Measurements from ENCODE around the gene XNDC1N. TPM values are rescaled to one million over a fixed set of nuclear protein-coding genes. Genes with fewer than 3 reads are reported as not detected.

Gene XNDC1N
- total RNA-seq, 1 donor from 2014 or later: 10.5 TPM

Other genes with a start within 250 kb of the XNDC1N start
- gene DEFB108B, start 95.4 kb downstream of the XNDC1N start, total RNA-seq: not detected in 2 replicates
- gene DEFB131B, start 50.1 kb downstream of the XNDC1N start, total RNA-seq: not detected in 2 replicates
- 44.1 and 84.4 TPM in 2 replicates for gene RNF121, start 452 bp upstream of the XNDC1N start, total RNA-seq
- 1.6 and 4.8 TPM in 2 replicates for gene IL18BP, start 70.3 kb upstream of the XNDC1N start, total RNA-seq
- gene NUMA1, start 151.9 kb upstream of the XNDC1N start, total RNA-seq: 123 and 183 TPM in 2 replicates
- 6.8 and 11.7 TPM in 2 replicates for gene LRRC51, start 152.3 kb upstream of the XNDC1N start, total RNA-seq
- 77.4 and 82.0 TPM in 2 replicates for gene LAMTOR1, start 174.7 kb upstream of the XNDC1N start, total RNA-seq
- gene TOMT, start 177.3 kb upstream of the XNDC1N start, total RNA-seq: not detected in 2 replicates
- 17.2 and 21.5 TPM in 2 replicates for gene ANAPC15, start 184.1 kb upstream of the XNDC1N start, total RNA-seq
- 1.9 and 7.6 TPM in 2 replicates for gene FOLR3, start 207.1 kb upstream of the XNDC1N start, total RNA-seq